SK-N-SH (cell line): ENCODE data around the gene WNT8A. TPM values are rescaled to one million over a fixed set of nuclear protein-coding genes. Genes with fewer than 3 reads are reported as not detected.

Experiments used
- CTCF ChIA-PET: fragments of 300-600, 350-600 bp; formaldehyde crosslinking; extraction: SDS; loops from one replicate; lab custom pipeline; 2021; lab: Yijun Ruan, JAX
- POLR2A ChIA-PET: fragments of 350-600 bp; sonication (Branson Sonifier 250); formaldehyde crosslinking; extraction: SDS; loops from one replicate; lab custom pipeline; 2020; ENCODE audit warnings: antibody characterized with exemption, inconsistent platforms; lab: Yijun Ruan, JAX
- DNase-seq: peaks from one replicate; pipeline ENCODE4 v3.0.0; 2012
- H2AFZ ChIP-seq: fragments of 200-600 bp; sonication (generic); 2 replicates; pipeline ENCODE4 v1.8.1; 2016; ENCODE audit warnings: antibody characterized with exemption, mild to moderate bottlenecking, low read depth
- H3F3A ChIP-seq: fragments of 200-600 bp; sonication (generic); replicated peaks from 2 replicates; pipeline ENCODE3; 2016; ENCODE audit warnings: antibody characterized with exemption, mild to moderate bottlenecking; ENCODE audit not compliant: insufficient read depth
- H3K27ac ChIP-seq, 2 experiments: fragments of 200-500 bp in 1 of 2; fragments of 200-600 bp in 1 of 2; sonication (Bioruptor generic) in 1 of 2; sonication (generic), shearing (Covaris generic) in 1 of 2; 2 replicates each; pipeline versions ENCODE4 v1.5.1 to v1.6.1; 2014 to 2016; ENCODE audit warnings: low read depth in 2 of 2, inconsistent platforms in 1 of 2, low read length in 1 of 2, mild to moderate bottlenecking in 1 of 2, mixed read lengths in 1 of 2
- H3K27me3 ChIP-seq: fragments of 200-600 bp; sonication (generic), shearing (Covaris generic); 2 replicates; pipeline ENCODE4 v1.6.1; 2016; ENCODE audit warnings: mixed run types; ENCODE audit not compliant: insufficient read depth
- H3K36me3 ChIP-seq, 2 experiments: fragments of 200-500 bp in 1 of 2; fragments of 200-600 bp in 1 of 2; sonication (Bioruptor generic) in 1 of 2; sonication (generic) in 1 of 2; replicated peaks in 1 of 2; 2 replicates each; pipeline versions ENCODE3 to v1.5.1; 2014 to 2016; ENCODE audit warnings: low read length in 1 of 2, mild to moderate bottlenecking in 1 of 2; ENCODE audit not compliant: insufficient read depth in 2 of 2, control insufficient read depth in 1 of 2
- H3K4me1 ChIP-seq, 2 experiments: fragments of 200-500 bp in 1 of 2; fragments of 200-600 bp in 1 of 2; sonication (Bioruptor generic) in 1 of 2; sonication (generic), shearing (Covaris generic) in 1 of 2; 2 replicates each; pipeline versions ENCODE4 v1.5.1 to v1.6.1; 2014 to 2016; ENCODE audit warnings: low read depth in 1 of 2, low read length in 1 of 2, mixed run types in 1 of 2; ENCODE audit not compliant: insufficient read depth in 2 of 2, control insufficient read depth in 1 of 2
- H3K4me2 ChIP-seq: fragments of 200-600 bp; sonication (generic), shearing (Covaris generic); 2 replicates; pipeline ENCODE4 v1.6.1; 2017; ENCODE audit warnings: mixed run types
- H3K4me3 ChIP-seq, 2 experiments: fragments of 200-500 bp in 1 of 2; fragments of 200-600 bp in 1 of 2; sonication (Bioruptor generic) in 1 of 2; sonication (generic), shearing (Covaris generic) in 1 of 2; 2 replicates each; pipeline versions ENCODE4 v1.5.1 to v1.8.1; 2014 to 2016; ENCODE audit warnings: low read depth in 2 of 2, inconsistent platforms in 1 of 2, low read length in 1 of 2, mild to moderate bottlenecking in 1 of 2, mixed read lengths in 1 of 2, moderate library complexity in 1 of 2
- H3K79me2 ChIP-seq: fragments of 200-600 bp; sonication (generic); 2 replicates; pipeline ENCODE4 v1.8.1; 2017; ENCODE audit warnings: mild to moderate bottlenecking; ENCODE audit not compliant: insufficient read depth
- H3K9ac ChIP-seq: fragments of 200-600 bp; sonication (generic); 2 replicates; pipeline ENCODE4 v1.6.1; 2017; ENCODE audit warnings: mixed run types
- H3K9me2 ChIP-seq: fragments of 200-600 bp; sonication (generic); 2 replicates; pipeline ENCODE4 v1.6.1; 2017; ENCODE audit warnings: mixed run types
- H3K9me3 ChIP-seq: fragments of 200-600 bp; sonication (generic); 2 replicates; pipeline ENCODE4 v1.6.1; 2017; ENCODE audit warnings: mixed run types, mild to moderate bottlenecking, moderate library complexity
- H4K20me1 ChIP-seq: fragments of 200-600 bp; sonication (generic); 2 replicates; pipeline ENCODE4 v1.6.1; 2017; ENCODE audit warnings: mild to moderate bottlenecking, mixed run types; ENCODE audit not compliant: insufficient read depth
- ELF1 ChIP-seq: IDR thresholded peaks from 2 replicates; pipeline ENCODE4 v1.4.0; 2012
- FOSL2 ChIP-seq: IDR thresholded peaks from 2 replicates; pipeline ENCODE4 v1.4.0; 2012; ENCODE audit warnings: low read depth, mild to moderate bottlenecking, moderate library complexity, borderline replicate concordance
- FOXM1 ChIP-seq: IDR thresholded peaks from 2 replicates; pipeline ENCODE4 v1.4.0; 2012; ENCODE audit warnings: low read depth, mild to moderate bottlenecking
- NFIC ChIP-seq: IDR thresholded peaks from 2 replicates; pipeline ENCODE4 v1.4.0; 2012; ENCODE audit warnings: borderline replicate concordance
- RAD21 ChIP-seq: IDR thresholded peaks from 2 replicates; pipeline ENCODE4 v1.6.1; 2012; ENCODE audit warnings: mild to moderate bottlenecking, low read length
- RFX5 ChIP-seq: IDR thresholded peaks from 2 replicates; pipeline ENCODE4 v1.6.1; 2012; ENCODE audit warnings: mild to moderate bottlenecking, improper control_type of control experiment, low read length
- RXRA ChIP-seq: IDR thresholded peaks from 2 replicates; pipeline ENCODE4 v1.4.0; 2012; ENCODE audit warnings: low read depth, mild to moderate bottlenecking, borderline replicate concordance
- SIN3A ChIP-seq: IDR thresholded peaks from 2 replicates; pipeline ENCODE4 v1.6.1; 2012; ENCODE audit warnings: low read depth, mild to moderate bottlenecking, low read length, moderate library complexity, borderline replicate concordance
- WGBS: methylation state at CpG from one replicate; pipeline ENCODE4 v1.1.6; 2017; ENCODE audit warnings: low lambda C conversion rate; 5-methylcytosine and 5-hydroxymethylcytosine counted together
- polyA plus RNA-seq, 3 experiments: library from polyadenylated mRNA; depleted of rRNA; stranded (reverse); fragments of >200 nt; gene quantifications; 2 replicates each; pipeline ENCODE4 v1.2.3, GENCODE V29; 2012
- TF ChIP-seq, protein P1 (sequence below): fragments of 200-600 bp; sonication (generic); IDR thresholded peaks from 2 replicates; pipeline ENCODE4 v1.6.1; 2017; ENCODE audit warnings: antibody characterized with exemption, mild to moderate bottlenecking, moderate library complexity
- TF ChIP-seq, protein P2 (sequence below): fragments of 150-350 bp; IDR thresholded peaks from 2 replicates; pipeline ENCODE4 v1.6.1; 2016; ENCODE audit warnings: mild to moderate bottlenecking, low read depth, low read length
- TF ChIP-seq, protein P3 (sequence below): IDR thresholded peaks from 2 replicates; pipeline ENCODE4 v1.4.0; 2012; ENCODE audit warnings: low read depth, borderline replicate concordance
- TF ChIP-seq, protein P4 (sequence below): IDR thresholded peaks from 2 replicates; pipeline ENCODE4 v1.4.0; 2012; ENCODE audit warnings: low read depth, borderline replicate concordance
- TF ChIP-seq, protein P5 (sequence below): fragments of 150-350 bp; IDR thresholded peaks from 2 replicates; pipeline ENCODE4 v1.6.1; 2017; ENCODE audit warnings: antibody characterized with exemption, low read length, low read depth, borderline replicate concordance

Gene WNT8A
- polyA plus RNA-seq, 1 of the 3 experiments (the other 2 are of a cell fraction) = not detected

DNA sequence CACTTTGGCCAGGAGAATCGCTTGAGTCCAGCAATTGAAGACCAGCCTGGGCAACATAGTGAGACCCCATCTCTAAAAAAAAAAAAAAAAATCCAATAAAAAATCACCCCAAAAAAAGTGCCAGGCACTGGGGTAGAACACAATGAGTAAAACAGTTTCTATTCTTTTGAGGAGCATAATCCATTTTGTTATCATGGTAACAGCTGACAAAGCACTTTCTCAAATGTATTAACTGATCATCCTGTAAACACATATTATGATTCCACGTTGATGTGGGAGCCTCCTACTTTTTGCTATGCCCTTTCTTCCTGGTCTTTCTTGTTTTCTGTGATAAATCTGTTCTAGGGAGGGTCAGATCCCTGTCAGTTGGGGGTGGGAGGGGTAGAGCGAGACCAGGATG lies 30.3 kb upstream of the WNT8A start (continued):
- TF ChIP-seq RFX5 (no peak), FOSL2 (no peak)

DNA sequence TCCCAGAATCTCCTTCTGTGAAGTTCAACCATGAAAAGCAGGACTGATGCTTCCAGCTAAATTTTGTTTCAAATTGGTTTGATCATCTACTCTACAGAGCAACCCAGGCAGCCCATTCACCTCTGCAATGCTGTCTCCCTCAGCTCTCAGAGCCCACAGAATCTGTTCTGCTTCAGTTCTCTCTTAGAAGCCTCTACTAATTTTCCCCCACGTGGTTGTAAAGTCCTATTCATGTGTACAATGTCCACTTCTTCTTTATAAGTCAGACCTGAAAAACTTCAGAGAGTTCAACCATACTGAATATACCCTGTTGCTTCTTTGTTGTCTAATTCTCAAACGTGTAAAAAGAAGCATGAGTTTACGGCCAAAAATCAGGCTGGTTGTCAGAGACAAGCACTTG lies 29.6 kb upstream of the WNT8A start:
- Histone ChIP-seq H3K4me1 (no peaks in the 10 kb centered on the region), H3K27ac (no peak overlapping the region), H3K9ac (no peak overlapping the region), H3K79me2 (no peaks in the 10 kb centered on the region)
- DNase-seq = no peak
- TF ChIP-seq RXRA = no peak
- no peak for TF ChIP-seq NFIC
- TF ChIP-seq FOSL2 = no peak
- TF ChIP-seq, protein P1, sequence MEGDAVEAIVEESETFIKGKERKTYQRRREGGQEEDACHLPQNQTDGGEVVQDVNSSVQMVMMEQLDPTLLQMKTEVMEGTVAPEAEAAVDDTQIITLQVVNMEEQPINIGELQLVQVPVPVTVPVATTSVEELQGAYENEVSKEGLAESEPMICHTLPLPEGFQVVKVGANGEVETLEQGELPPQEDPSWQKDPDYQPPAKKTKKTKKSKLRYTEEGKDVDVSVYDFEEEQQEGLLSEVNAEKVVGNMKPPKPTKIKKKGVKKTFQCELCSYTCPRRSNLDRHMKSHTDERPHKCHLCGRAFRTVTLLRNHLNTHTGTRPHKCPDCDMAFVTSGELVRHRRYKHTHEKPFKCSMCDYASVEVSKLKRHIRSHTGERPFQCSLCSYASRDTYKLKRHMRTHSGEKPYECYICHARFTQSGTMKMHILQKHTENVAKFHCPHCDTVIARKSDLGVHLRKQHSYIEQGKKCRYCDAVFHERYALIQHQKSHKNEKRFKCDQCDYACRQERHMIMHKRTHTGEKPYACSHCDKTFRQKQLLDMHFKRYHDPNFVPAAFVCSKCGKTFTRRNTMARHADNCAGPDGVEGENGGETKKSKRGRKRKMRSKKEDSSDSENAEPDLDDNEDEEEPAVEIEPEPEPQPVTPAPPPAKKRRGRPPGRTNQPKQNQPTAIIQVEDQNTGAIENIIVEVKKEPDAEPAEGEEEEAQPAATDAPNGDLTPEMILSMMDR = no peak
- TF ChIP-seq, protein P2, sequence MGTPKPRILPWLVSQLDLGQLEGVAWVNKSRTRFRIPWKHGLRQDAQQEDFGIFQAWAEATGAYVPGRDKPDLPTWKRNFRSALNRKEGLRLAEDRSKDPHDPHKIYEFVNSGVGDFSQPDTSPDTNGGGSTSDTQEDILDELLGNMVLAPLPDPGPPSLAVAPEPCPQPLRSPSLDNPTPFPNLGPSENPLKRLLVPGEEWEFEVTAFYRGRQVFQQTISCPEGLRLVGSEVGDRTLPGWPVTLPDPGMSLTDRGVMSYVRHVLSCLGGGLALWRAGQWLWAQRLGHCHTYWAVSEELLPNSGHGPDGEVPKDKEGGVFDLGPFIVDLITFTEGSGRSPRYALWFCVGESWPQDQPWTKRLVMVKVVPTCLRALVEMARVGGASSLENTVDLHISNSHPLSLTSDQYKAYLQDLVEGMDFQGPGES = no peak
- TF ChIP-seq ELF1 = no peak
- no peak for TF ChIP-seq SIN3A
- TF ChIP-seq, all 33 proteins: peak for 0
- Histone ChIP-seq H3K4me2 (no peak overlapping the region), H3K27me3 (no peaks in the 10 kb centered on the region; the same call in 1 of the 2 replicates), H3K9me3 (no peaks in the 10 kb centered on the region), H3K36me3 (no peaks in the 10 kb centered on the region), H3K4me3 (no peak overlapping the region), H3F3A (no peaks in the 10 kb centered on the region), H2AFZ (no peak overlapping the region), H3K9me2 (no peaks in the 10 kb centered on the region), H4K20me1 (no peaks in the 10 kb centered on the region)
- CTCF ChIA-PET = interaction anchor here (1.4 to 3.0 kb wide), 3 partner anchors 15 to 24 kb away, joined by 3 to 19 read pairs (median 7); no protein-coding TSS in a partner anchor
- 30% methylated on average over 3 of the region's 3 CpGs for WGBS
- POLR2A ChIA-PET = no interaction called here

DNA sequence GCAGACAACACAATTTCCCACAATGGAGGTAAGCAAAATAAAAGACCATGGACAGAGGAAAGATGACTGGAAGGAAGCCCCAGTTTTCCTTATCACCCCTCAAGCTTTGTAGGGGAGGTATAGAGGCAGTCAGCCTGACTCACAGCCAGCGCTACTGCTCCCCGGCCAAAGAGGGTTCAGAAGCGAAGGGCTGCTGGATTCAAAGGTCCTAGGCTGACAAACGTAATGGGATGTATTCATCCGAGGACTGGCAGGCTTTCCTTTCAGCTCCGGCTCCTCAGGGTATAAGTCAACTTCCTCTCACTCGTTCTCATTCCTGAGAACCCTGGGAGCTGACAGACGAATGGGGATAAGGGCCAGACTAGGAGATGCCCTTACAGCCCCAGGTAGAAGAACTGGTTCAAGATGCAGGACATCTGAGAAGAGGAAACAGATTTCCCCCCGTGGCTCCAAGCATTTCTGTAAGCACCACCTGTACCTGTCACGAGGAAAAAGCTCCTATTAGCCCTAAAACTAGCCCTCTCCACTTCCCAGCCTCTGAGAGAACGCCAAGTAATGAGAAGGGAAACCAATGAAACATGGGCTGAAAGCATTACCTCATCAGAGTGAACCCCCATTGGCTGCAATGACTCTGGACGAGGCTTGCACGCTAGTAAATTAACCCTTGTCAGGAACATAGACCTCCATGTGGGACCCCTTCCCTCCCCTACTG lies 28.8 kb upstream of the WNT8A start:
- no peak overlapping the region for H3K4me3 ChIP-seq
- TF ChIP-seq RAD21 (no peak), ELF1 (no peak), NFIC (no peak), RXRA (no peak), FOXM1 (no peak)
- TF ChIP-seq, protein P3, sequence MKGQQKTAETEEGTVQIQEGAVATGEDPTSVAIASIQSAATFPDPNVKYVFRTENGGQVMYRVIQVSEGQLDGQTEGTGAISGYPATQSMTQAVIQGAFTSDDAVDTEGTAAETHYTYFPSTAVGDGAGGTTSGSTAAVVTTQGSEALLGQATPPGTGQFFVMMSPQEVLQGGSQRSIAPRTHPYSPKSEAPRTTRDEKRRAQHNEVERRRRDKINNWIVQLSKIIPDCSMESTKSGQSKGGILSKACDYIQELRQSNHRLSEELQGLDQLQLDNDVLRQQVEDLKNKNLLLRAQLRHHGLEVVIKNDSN = no peak
- TF ChIP-seq, protein P1 = no peak
- TF ChIP-seq, protein P4, sequence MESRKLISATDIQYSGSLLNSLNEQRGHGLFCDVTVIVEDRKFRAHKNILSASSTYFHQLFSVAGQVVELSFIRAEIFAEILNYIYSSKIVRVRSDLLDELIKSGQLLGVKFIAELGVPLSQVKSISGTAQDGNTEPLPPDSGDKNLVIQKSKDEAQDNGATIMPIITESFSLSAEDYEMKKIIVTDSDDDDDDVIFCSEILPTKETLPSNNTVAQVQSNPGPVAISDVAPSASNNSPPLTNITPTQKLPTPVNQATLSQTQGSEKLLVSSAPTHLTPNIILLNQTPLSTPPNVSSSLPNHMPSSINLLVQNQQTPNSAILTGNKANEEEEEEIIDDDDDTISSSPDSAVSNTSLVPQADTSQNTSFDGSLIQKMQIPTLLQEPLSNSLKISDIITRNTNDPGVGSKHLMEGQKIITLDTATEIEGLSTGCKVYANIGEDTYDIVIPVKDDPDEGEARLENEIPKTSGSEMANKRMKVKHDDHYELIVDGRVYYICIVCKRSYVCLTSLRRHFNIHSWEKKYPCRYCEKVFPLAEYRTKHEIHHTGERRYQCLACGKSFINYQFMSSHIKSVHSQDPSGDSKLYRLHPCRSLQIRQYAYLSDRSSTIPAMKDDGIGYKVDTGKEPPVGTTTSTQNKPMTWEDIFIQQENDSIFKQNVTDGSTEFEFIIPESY = no peak
- TF ChIP-seq, protein P5, sequence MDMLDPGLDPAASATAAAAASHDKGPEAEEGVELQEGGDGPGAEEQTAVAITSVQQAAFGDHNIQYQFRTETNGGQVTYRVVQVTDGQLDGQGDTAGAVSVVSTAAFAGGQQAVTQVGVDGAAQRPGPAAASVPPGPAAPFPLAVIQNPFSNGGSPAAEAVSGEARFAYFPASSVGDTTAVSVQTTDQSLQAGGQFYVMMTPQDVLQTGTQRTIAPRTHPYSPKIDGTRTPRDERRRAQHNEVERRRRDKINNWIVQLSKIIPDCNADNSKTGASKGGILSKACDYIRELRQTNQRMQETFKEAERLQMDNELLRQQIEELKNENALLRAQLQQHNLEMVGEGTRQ = no peak

More for the DNA sequence above, 28.8 kb upstream of the WNT8A start:
- no peaks in the 10 kb centered on the region for H3F3A ChIP-seq
- H3K27ac ChIP-seq = no peak overlapping the region
- no peaks in the 10 kb centered on the region for H3K4me1 ChIP-seq
- no peak overlapping the region for H2AFZ ChIP-seq
- POLR2A ChIA-PET = no interaction called here
- no peak overlapping the region for H3K9ac ChIP-seq
- CTCF ChIA-PET = interaction anchor here (0.8 to 3.0 kb wide), 5 partner anchors 14 to 276 kb away, joined by 3 to 19 read pairs (median 3); no protein-coding TSS in a partner anchor
- no peaks in the 10 kb centered on the region for H3K9me2 ChIP-seq
- no peaks in the 10 kb centered on the region; the same call in 1 of the 2 replicates for H3K27me3 ChIP-seq
- no peaks in the 10 kb centered on the region for H3K36me3 ChIP-seq
- no peak for DNase-seq
- no peaks in the 10 kb centered on the region for H3K79me2 ChIP-seq
- WGBS = 58% methylated on average over 13 of the region's 13 CpGs
- no peaks in the 10 kb centered on the region for H3K9me3 ChIP-seq
- no peak overlapping the region for H3K4me2 ChIP-seq
- H4K20me1 ChIP-seq = no peaks in the 10 kb centered on the region
